NCI-H2081 (cell line): Measurements from ENCODE around the gene CNOT9.
"Not testable (repeated sequence)": the region's sequence is repeated elsewhere in the genome, so short reads cannot be mapped to it uniquely, and the experiment has no call there.

Experiments used
- DNase-seq, 2 experiments: peaks; one replicate each; lab custom pipeline; 2025; lab: John Stamatoyannopoulos, UW

CNOT9 gene

GRCh38 chr2:218568190-218569037, at the start of gene CNOT9, which contains the start of gene USP37:
TSS of gene CNOT9 (plus strand) at chr2:218568839. CDS start at chr2:218568955, 116 bp downstream.
TSS of gene USP37 (minus strand) at chr2:218568351. CDS start at chr2:218558653, 9,698 bp downstream.
- peak; percentile 97 for DNase-seq

GRCh38 chr2:218518876-218519275, 49.8 kb upstream of the CNOT9 start:
- DNase-seq = no peak

- DNase-seq = no peak
Observed at GRCh38 chr2:218523651-218524050, 45.0 kb upstream of the CNOT9 start.

GRCh38 chr2:218528409-218528808, 40.2 kb upstream of the CNOT9 start:
- not testable (repeated sequence) for DNase-seq

- DNase-seq = no peak
Observed at GRCh38 chr2:218529990-218530389, 38.6 kb upstream of the CNOT9 start.

- no peak for DNase-seq
Observed at GRCh38 chr2:218536804-218537494, 31.7 kb upstream of the CNOT9 start.

- DNase-seq = no peak
Observed at GRCh38 chr2:218540015-218540414, 28.6 kb upstream of the CNOT9 start.

GRCh38 chr2:218546012-218546411, 22.6 kb upstream of the CNOT9 start:
- no peak for DNase-seq

GRCh38 chr2:218547511-218547910, 21.1 kb upstream of the CNOT9 start:
- no peak for DNase-seq

GRCh38 chr2:218547978-218548377, 20.7 kb upstream of the CNOT9 start:
- no peak for DNase-seq

- not testable (repeated sequence) for DNase-seq
Observed at GRCh38 chr2:218554225-218554624, 14.4 kb upstream of the CNOT9 start.

GRCh38 chr2:218555527-218555926, 13.1 kb upstream of the CNOT9 start:
- DNase-seq = no peak

- DNase-seq = no peak
Observed at GRCh38 chr2:218557941-218558340, 10.7 kb upstream of the CNOT9 start.

GRCh38 chr2:218558986-218559385, 9.7 kb upstream of the CNOT9 start:
- no peak for DNase-seq

- DNase-seq = no peak
Observed at GRCh38 chr2:218564056-218564455, 4.6 kb upstream of the CNOT9 start.

GRCh38 chr2:218566296-218566695, 2.3 kb upstream of the CNOT9 start:
- DNase-seq = no peak

- DNase-seq = peak; percentile 68 to 83
Observed at GRCh38 chr2:218567797-218568189, 846 bp upstream of the CNOT9 start.

GRCh38 chr2:218569038-218569431, 396 bp downstream of the CNOT9 start:
- peak in 1 of 2 experiments; percentile 42 for DNase-seq

GRCh38 chr2:218569661-218570500, 1.2 kb downstream of the CNOT9 start:
- peak in 1 of 2 experiments; percentile 31 for DNase-seq

GRCh38 chr2:218570850-218571249, 2.2 kb downstream of the CNOT9 start:
- peak in 1 of 2 experiments; percentile 13 for DNase-seq

- no peak for DNase-seq
Observed at GRCh38 chr2:218576854-218577253, 8.2 kb downstream of the CNOT9 start.
